ENCODE data around the gene ACADVL.

DNA sequence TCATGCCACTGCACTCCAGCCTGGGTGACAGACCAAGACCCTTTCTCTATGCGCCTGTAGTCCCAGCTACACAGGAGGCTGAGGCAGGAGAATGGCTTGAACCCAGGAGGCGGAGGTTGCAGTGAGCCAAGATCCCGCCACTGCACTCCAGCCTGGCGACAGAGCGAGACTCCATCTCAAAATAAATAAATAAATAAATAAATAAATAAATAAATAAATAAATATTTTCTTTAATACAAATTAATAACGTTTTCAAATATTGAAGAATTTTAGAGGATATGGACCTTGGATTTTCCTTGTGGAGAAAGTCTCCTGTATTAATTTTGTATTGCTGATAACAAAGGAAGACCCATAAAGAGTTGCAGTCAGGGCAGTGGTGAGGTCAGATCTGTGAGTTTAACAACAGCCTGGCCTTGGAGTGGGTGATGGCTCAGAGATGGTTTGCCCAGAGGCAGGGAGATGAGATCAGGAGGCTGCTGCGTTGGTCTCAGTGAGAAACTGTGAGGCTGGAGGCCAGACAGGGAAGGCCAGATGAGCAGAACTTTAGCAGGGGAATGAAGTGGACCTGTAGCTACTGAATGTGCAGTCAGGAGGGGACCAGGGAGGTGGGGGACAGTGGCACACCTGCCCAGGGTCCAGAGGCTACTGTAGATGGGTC, 36.2 kb upstream of the ACADVL start:
- TF ChIP-seq, protein P1, sequence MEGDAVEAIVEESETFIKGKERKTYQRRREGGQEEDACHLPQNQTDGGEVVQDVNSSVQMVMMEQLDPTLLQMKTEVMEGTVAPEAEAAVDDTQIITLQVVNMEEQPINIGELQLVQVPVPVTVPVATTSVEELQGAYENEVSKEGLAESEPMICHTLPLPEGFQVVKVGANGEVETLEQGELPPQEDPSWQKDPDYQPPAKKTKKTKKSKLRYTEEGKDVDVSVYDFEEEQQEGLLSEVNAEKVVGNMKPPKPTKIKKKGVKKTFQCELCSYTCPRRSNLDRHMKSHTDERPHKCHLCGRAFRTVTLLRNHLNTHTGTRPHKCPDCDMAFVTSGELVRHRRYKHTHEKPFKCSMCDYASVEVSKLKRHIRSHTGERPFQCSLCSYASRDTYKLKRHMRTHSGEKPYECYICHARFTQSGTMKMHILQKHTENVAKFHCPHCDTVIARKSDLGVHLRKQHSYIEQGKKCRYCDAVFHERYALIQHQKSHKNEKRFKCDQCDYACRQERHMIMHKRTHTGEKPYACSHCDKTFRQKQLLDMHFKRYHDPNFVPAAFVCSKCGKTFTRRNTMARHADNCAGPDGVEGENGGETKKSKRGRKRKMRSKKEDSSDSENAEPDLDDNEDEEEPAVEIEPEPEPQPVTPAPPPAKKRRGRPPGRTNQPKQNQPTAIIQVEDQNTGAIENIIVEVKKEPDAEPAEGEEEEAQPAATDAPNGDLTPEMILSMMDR (conservative IDR thresholded peaks at IDR 0.05; ENCODE audit: low read depth, low read length) = no peak
- TF ChIP-seq EZH2phosphoT487 (IDR thresholded peaks at IDR 0.05; ENCODE audit: borderline replicate concordance, low read length) (no peak), EZH2 (IDR thresholded peaks at IDR 0.05; ENCODE audit: low read length, unreplicated experiment) (no peak)

Data from PC-3 (cell line).